Measurements from ENCODE around the gene ELMO1.
"Not testable (repeated sequence)": the region's sequence is repeated elsewhere in the genome, so short reads cannot be mapped to it uniquely, and the experiment has no call there.

The ELMO1 gene

GRCh38 chr7:37160656-37161055, 288.0 kb downstream of the ELMO1 start:
- DNase-seq: no peak

- no peak for DNase-seq
Observed at GRCh38 chr7:37153376-37153775, 295.3 kb downstream of the ELMO1 start.

- DNase-seq: no peak
Observed at GRCh38 chr7:37151741-37152413, 296.8 kb downstream of the ELMO1 start.

- DNase-seq: no peak
Observed at GRCh38 chr7:37150856-37151255, 297.8 kb downstream of the ELMO1 start.

- DNase-seq: no peak
Observed at GRCh38 chr7:37150180-37150579, 298.5 kb downstream of the ELMO1 start.

GRCh38 chr7:37149773-37150124, 298.9 kb downstream of the ELMO1 start:
- no peak for DNase-seq

GRCh38 chr7:37149051-37149772, 299.5 kb downstream of the ELMO1 start:
- DNase-seq: no peak

- no peak for DNase-seq
Observed at GRCh38 chr7:37145682-37146081, 303.0 kb downstream of the ELMO1 start.

GRCh38 chr7:37144423-37144822, 304.2 kb downstream of the ELMO1 start:
- no peak for DNase-seq

GRCh38 chr7:37142958-37143357, 305.7 kb downstream of the ELMO1 start:
- no peak for DNase-seq

- DNase-seq: no peak
Observed at GRCh38 chr7:37141742-37142141, 306.9 kb downstream of the ELMO1 start.

- not testable (repeated sequence) for DNase-seq
Observed at GRCh38 chr7:37133902-37134301, 314.8 kb downstream of the ELMO1 start.

- no peak for DNase-seq
Observed at GRCh38 chr7:37131855-37132254, 316.8 kb downstream of the ELMO1 start.

GRCh38 chr7:37129035-37129425, 319.6 kb downstream of the ELMO1 start:
- DNase-seq: no peak

GRCh38 chr7:37128327-37129034, 320.2 kb downstream of the ELMO1 start:
- DNase-seq: no peak

- DNase-seq: no peak
Observed at GRCh38 chr7:37119296-37119860, 329.3 kb downstream of the ELMO1 start.

- no peak for DNase-seq
Observed at GRCh38 chr7:37118004-37118403, 330.7 kb downstream of the ELMO1 start.

GRCh38 chr7:37117292-37117691, 331.4 kb downstream of the ELMO1 start:
- no peak for DNase-seq

- DNase-seq: no peak
Observed at GRCh38 chr7:37116093-37116701, 332.5 kb downstream of the ELMO1 start.

GRCh38 chr7:37113661-37114355, 334.9 kb downstream of the ELMO1 start:
- no peak for DNase-seq

- DNase-seq: no peak
Observed at GRCh38 chr7:37112876-37113275, 335.8 kb downstream of the ELMO1 start.

GRCh38 chr7:37112218-37112617, 336.4 kb downstream of the ELMO1 start:
- DNase-seq: no peak

GRCh38 chr7:37111459-37111858, 337.2 kb downstream of the ELMO1 start:
- DNase-seq: no peak
